Measurements from ENCODE around the gene CIAO2B.
"Not testable (repeated sequence)": the region's sequence is repeated elsewhere in the genome, so short reads cannot be mapped to it uniquely, and the experiment has no call there.

Gene CIAO2B

GRCh38 chr16:66903544-66904427 is 30.4 kb downstream of the CIAO2B start:
- DNase-seq = no peak

GRCh38 chr16:66902648-66903543 is 31.3 kb downstream of the CIAO2B start:
- DNase-seq = no peak

DNA sequence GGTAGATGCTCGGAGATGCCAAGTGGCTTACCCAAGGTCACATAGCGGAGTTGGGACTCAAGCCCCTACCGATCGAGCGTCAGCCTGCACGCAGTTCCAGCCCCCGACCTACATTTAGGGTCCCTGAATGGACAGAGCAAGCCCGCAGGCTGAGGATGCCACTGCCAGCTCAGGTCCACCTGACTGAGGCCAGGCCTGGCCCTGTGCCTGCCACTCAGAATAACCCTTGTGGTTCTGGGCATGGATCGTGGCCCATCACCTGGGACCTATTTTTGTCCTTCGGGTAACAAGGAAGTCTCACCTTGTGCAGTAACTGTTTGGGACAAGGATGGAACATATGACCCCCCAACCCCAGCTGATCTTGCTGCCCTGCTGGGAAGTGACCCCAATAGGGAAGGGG is 32.6 kb downstream of the CIAO2B start:
- DNase-seq = no peak

DNA sequence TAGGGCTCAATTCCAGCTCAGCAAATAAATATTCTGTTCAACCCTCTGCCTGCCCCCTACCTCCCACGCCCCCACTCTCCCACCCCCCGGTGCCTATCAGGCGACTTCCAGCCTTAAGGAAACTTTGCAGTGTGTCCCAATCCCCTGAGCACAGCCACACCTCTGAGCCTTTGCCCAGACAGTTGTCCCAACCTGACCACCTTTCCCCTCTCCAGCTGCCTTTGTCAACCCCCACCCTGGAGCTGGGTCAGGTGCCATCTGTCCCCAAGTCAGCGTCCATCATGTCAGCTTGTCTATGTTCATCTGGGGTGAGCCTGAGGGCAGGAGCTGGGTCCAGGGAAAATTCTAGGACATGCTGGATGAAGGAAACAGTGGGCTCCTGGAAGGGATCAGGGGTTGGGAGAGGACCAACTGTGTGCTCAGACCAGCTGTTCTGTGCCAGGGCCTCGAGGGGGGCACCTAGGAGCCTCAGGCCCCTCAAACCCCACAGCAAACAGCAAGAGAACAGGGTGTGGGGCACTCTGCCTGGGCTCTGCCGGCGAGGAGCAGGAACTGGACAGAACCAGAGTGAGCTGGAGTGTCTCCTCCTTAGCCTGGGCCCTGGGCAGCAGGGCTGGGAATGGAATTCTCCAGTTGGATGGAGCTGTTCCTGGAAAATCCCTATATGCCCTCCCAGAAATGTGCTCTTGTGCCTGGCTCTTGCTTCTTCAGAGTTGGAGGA is 33.3 kb downstream of the CIAO2B start:
- DNase-seq = no peak

DNA sequence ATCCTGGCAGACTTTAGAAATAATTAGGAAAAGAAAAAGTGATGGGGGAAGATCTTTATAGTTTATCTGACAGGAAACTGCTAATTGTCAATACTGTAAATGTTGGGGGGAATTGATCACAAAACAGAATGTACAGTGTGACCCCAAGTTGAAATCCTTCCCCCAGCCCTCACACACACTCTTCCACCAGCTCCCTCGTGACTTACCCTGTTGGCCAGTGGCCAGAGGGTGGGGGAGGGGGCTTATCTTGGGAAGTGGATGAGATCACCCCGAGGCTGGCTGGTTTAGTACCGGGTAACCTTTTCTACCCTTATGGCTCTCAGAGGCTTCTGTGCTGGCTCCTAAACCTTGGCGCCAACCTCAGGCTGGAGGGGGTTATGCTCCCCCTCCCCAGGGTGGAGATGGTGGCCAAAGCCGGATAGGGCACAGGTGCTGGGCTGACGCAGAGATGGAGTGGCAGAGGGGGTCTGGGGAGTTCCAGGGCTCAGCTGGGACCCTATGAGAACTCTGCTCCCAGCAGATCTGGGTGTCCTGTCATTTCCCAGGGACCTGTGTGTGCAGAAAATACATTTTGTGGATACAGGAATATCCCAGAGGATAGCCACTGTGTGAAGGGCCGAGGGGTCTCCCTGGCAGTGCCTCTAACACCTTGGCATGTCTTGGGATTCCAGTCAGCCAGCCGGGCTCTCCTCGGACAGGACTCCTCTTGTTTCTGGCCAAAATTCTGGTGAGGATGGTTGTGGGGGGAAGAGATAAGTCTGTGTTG is 34.1 kb downstream of the CIAO2B start:
- no peak for DNase-seq

DNA sequence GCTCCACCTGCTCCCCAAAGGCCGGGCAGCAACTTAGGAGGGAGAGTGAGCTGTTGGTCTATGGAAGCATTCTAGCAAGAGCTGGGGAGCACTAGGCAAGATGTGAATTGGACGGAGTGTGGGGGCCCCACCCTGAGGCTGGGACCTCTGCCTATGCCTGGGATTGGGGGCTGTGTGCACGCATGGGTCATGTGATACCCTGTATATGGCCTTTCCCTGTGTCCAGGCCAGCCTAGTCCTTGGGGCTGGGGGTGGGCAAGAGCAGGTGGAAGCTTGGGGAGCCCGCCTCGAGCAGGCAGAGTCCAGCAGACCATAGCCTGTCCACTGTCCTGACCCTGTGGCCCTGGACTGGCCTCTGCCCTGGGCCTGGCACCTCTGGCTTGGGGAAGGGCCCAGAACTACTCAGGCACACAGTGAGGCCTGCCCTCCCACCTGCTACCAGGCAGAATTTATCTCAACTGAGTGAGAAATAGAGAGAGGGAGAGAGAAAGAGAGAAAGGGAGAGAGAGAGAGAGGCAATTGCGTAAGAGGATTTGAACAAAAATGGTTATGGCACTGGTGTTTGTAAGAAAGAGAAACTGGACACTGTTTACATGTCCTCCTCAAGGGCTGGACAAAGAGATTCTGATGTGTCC is 34.8 kb downstream of the CIAO2B start:
- no peak for DNase-seq

GRCh38 chr16:66898933-66899309 is 35.3 kb downstream of the CIAO2B start:
- DNase-seq = no peak

DNA sequence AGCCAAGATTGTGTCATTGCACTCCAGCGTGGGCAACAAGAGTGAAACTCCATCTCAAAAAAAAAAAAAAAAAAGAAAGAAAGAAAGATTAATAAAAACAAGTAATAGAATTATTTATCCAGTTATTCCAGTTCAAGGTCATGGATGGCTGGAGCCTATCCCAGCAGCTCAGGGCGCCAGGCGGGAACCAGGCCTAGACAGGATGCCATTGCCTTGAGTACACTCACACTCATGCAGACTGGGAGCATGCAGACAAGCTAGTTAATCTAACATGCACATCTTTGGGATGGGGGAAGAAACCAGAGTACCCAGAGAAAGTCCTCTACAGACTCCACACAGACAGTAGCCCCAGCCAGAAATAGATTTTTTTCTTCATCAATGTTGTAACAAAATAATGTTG is 36.0 kb downstream of the CIAO2B start:
- DNase-seq = no peak

- not testable (repeated sequence) for DNase-seq
Observed at GRCh38 chr16:66896682-66897081, 37.5 kb downstream of the CIAO2B start.

DNA sequence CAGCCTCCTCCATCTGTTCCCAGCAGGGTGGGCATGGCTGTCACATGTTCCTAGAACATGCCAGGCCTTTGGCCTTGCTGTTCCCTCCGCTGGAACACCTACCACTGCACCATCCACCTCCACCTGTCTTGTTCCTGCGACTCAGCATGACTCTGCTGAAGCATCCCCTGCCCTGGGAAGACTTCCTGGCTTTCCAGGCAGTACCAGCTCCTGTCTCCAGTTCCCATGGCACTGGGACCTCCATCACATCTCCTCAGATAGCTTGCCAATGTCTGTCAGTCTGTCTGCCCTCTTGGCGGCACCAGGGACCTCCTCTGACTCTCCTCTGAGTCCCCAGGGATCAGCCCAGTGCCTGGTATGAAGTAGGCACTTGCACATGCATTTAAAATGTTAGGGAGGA is 38.2 kb downstream of the CIAO2B start:
- no peak for DNase-seq

DNA sequence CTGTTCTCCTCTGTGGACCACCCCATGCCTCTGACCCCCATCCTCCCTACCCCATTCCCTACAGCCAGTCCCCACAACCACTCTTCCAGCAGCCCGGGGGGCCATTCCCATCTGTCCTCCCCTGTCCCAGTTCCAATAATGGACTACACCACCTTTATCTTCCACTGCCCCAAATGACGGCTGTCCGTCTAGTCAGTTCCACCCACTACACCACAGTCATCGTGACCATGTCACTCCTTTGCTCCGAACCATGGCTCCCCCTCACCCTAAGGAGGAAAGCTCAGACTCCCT is 38.6 kb downstream of the CIAO2B start:
- DNase-seq = no peak

GRCh38 chr16:66894948-66895688 is 39.1 kb downstream of the CIAO2B start:
- DNase-seq = peak in 3 of 4 experiments; percentile 9 to 25 (median 25)

DNA sequence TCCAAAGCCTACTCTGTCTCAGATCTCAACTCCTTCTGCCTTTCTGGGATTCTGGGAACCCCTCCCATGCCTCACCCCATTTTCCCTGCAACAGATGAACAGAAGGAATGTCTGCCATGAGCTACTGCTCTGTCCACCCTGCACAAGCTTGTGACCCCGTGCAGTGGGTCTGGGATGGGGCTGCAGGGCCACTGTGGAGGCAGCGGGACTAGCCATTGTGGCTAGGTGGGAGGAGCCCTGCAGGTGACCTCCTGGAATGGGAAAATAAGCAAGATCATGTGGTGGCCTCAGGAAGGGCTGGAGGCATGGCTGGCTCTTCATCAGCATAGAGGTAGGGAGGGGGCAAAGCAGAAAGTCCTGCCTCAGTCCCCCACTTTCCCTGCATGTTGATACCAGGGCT is 40.1 kb downstream of the CIAO2B start:
- DNase-seq = no peak

- DNase-seq = no peak
Observed at GRCh38 chr16:66891797-66892196, 42.4 kb downstream of the CIAO2B start.

GRCh38 chr16:66891360-66891759 is 42.8 kb downstream of the CIAO2B start:
- DNase-seq = no peak

DNA sequence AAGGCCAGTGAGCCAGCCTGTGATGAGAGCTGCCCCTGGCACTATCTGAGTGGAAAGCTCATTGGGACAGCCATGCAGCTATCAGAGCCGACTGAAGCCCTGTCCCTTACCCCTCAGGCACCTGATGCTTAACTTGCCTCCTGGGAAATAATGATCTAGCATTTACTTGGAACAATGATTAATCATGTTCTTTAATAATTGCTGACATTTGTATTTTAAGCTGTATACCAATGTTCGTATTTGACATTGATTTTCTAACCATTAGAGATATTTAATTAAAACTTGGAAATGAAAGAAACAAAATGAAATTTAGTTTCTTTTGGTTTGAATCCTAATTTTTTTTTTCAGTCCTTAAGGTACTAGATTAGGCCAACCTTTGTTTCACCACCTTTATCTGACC is 43.4 kb downstream of the CIAO2B start:
- DNase-seq = no peak

DNA sequence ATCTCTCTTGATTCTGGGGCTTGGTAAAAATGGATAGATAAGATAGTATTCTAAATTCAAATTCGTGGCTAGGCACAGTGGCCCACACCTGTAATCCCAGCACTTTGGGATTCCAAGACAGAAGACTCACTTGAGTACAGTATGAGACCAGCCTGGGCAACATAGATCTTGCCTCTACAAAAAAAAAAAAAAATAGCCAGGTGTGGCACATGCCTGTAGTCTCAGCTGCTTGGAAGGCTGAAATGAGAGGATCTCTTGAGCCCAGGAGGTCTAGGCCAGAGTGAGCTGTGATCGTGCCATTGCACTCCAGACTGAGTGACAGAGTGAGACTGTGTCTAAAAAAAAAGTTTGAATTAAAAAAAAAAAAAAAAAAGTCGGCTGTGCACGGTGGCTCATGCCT is 44.6 kb downstream of the CIAO2B start:
- DNase-seq = no peak

DNA sequence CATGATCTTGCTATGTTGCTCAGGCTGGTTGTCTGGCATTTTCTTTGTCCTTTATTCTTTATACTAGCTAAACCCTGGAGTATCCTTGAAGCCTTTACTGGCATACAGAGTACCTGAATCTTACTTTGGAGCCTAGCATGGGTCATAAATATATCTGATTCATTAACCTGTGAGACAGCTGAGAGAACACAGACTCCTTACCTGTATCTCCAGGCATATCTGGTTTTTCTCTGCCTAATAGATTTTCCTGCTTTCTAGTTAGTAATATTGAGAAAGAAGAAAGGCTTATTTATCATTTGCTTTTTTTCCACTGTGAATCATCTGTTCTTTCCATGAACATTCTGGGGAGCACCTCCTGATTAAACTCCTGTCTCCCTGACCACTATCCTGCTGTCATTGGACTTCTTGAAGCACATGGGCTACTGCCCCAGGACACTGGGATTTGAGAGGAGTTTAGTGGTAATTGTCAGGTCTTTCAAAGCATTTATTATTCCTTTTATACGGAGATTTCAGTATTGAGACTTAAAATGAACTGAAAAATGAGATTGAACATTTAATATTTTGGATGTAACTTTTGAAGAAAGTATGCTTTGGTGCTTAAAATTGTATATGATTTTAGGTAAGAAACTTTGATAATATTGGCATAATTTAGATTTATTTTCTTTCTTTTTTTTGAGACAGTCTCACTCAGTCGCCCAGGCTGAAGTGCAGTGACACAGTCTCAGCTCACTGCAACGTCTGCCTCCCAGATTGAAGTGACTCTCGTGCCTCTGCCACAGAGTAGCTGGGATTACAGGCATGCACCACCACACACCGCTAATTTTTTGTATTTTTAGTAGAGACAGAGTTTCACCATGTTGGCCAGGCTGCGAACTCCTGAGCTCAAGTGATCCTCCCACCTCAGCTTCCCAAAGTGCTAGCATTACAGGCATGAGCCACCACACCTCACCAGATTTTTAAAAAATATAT is 45.3 kb downstream of the CIAO2B start:
- DNase-seq = no peak

- no peak for DNase-seq
Observed at GRCh38 chr16:66886914-66887313, 47.3 kb downstream of the CIAO2B start.

- no peak for DNase-seq
Observed at GRCh38 chr16:66886321-66886720, 47.9 kb downstream of the CIAO2B start.

Measured in activated naive CD4-positive, alpha-beta T cell (primary cell).